Tibial artery (tissue), 4 donors: ENCODE measurements around the gene ZNF821.

ENCODE experiments used
- DNase-seq, 2 donors: peaks; one replicate each; pipeline ENCODE4 v3.0.0-alpha.2; 2019
- H3K27ac ChIP-seq, 2 donors: fragments of 200-600 bp; sonication (generic) in 1 of 2; 1 replicate in 1 of 2; 2 replicates in 1 of 2; pipeline ENCODE4 v1.5.1; 2018 to 2019; ENCODE audit warnings: mild to moderate bottlenecking in 1 of 2
- H3K27me3 ChIP-seq, 2 donors: fragments of 200-600 bp; sonication (generic) in 1 of 2; one replicate each; pipeline versions ENCODE4 v1.5.1 to v1.6.0; 2016 to 2019
- H3K36me3 ChIP-seq, 3 donors: fragments of 200-600 bp; sonication (generic) in 2 of 3; one replicate each; pipeline ENCODE4 v1.5.1; 2016 to 2019; ENCODE audit warnings: mild to moderate bottlenecking in 2 of 3
- H3K4me1 ChIP-seq, 4 donors: fragments of 200-600 bp; sonication (generic) in 2 of 4; 1 replicate in 3 of 4; 2 replicates in 1 of 4; pipeline ENCODE4 v1.5.1; 2016 to 2019
- H3K4me3 ChIP-seq, 2 donors: fragments of 200-600 bp; sonication (generic) in 1 of 2; 1 replicate in 1 of 2; 2 replicates in 1 of 2; pipeline ENCODE4 v1.5.1; 2018 to 2019; ENCODE audit warnings: mild to moderate bottlenecking in 2 of 2
- H3K9me3 ChIP-seq, 3 donors: fragments of 200-600 bp; sonication (generic) in 1 of 3; one replicate each; pipeline ENCODE4 v1.5.1; 2016 to 2019
- intact Hi-C: fragments of 100-400 bp; cut with DNase I; formaldehyde crosslinking; loops from one replicate; pipeline ENCODE4 v1.15.0; 2023; ENCODE audit warnings: low total_unique reads
- TF ChIP-seq, protein P1 (sequence below), 2 experiments: fragments of 200-600 bp in 1 of 2; fragments of 450-650 bp in 1 of 2; IDR thresholded peaks; one replicate each; pipeline ENCODE4 v1.5.1; 2017 to 2019; ENCODE audit warnings: antibody characterized with exemption in 2 of 2, mild to moderate bottlenecking in 1 of 2, moderate library complexity in 1 of 2

The ZNF821 gene

DNA sequence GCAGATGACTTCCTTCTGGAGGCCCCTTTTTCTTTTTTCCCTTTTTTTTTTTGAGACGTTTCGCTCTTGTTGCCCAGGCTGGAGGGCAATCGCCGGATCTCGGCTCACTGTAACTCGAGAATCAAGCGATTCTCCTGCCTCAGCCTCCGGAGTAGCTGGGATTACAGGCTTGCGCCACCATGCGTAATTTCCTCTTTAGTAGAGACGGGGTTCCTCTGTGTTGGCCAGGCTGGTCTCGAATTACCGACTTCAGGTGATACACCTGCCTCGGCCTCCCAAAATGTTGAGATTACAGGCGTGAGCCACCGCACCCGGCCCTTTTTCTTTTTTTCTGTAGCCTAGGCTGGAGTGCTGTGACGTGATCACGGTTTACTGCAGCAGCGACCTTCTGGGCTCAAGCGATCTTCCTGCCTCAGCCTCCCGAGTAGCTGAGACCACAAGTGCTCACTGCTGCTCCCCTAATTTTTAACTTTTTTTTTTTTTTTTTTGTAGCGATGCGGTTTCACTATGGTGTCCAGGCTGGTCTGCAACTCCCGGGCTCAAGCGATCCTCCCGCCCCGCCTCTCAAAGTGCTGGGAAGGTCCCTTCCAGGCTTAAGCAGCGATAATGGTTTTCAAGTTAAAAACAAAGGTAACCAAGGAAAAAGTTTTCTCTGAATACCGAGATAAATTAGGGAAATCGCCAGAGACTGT is 10.4 kb upstream of the ZNF821 start:
- Histone ChIP-seq H3K27ac (peak overlapping the region; percentile 94 to 97), H3K27me3 (no peaks in the 10 kb centered on the region), H3K4me3 (peak overlapping the region; percentile 79 to 83), H3K36me3 (no peaks in the 10 kb centered on the region), H3K4me1 (peaks cover 0 to 38% (median 19%) of the 10 kb centered on the region in 4 donors), H3K9me3 (no peaks in the 10 kb centered on the region)
- intact Hi-C loops: loop anchor here (2.0 kb wide), 1 partner anchor 76 kb away; no protein-coding TSS in a partner anchor
- TF ChIP-seq, protein P1, sequence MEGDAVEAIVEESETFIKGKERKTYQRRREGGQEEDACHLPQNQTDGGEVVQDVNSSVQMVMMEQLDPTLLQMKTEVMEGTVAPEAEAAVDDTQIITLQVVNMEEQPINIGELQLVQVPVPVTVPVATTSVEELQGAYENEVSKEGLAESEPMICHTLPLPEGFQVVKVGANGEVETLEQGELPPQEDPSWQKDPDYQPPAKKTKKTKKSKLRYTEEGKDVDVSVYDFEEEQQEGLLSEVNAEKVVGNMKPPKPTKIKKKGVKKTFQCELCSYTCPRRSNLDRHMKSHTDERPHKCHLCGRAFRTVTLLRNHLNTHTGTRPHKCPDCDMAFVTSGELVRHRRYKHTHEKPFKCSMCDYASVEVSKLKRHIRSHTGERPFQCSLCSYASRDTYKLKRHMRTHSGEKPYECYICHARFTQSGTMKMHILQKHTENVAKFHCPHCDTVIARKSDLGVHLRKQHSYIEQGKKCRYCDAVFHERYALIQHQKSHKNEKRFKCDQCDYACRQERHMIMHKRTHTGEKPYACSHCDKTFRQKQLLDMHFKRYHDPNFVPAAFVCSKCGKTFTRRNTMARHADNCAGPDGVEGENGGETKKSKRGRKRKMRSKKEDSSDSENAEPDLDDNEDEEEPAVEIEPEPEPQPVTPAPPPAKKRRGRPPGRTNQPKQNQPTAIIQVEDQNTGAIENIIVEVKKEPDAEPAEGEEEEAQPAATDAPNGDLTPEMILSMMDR (IDR thresholded peaks at IDR 0.05): no peak
- DNase-seq: peak; percentile 69 to 74

DNA sequence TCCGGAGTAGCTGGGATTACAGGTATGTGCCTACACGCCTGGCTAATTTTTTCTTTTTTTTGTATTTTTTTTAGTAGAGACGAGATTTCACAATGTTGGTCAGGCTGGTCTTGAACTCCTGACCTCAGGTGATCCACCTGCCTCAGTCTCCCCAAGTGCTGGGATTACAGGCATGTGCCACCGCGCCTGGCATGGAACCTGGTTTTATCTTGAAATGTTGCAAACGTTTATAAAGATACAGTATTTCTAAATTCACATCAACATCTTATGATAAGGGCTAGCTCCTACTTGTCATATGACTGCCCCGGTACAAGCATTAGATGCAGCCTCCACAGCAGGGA is 9.9 kb upstream of the ZNF821 start:
- no peaks in the 10 kb centered on the region for H3K27me3 ChIP-seq
- peak overlapping the region; percentile 79 to 83 for H3K4me3 ChIP-seq
- TF ChIP-seq, protein P1 (IDR thresholded peaks at IDR 0.05): no peak
- no peaks in the 10 kb centered on the region for H3K9me3 ChIP-seq
- intact Hi-C loops: loop anchor here (2.0 kb wide), 1 partner anchor 75 kb away; no protein-coding TSS in a partner anchor
- peak overlapping the region; percentile 94 to 97 for H3K27ac ChIP-seq
- no peaks in the 10 kb centered on the region for H3K36me3 ChIP-seq
- H3K4me1 ChIP-seq: peaks cover 0 to 33% (median 16%) of the 10 kb centered on the region in 4 donors
- DNase-seq: no peak

DNA sequence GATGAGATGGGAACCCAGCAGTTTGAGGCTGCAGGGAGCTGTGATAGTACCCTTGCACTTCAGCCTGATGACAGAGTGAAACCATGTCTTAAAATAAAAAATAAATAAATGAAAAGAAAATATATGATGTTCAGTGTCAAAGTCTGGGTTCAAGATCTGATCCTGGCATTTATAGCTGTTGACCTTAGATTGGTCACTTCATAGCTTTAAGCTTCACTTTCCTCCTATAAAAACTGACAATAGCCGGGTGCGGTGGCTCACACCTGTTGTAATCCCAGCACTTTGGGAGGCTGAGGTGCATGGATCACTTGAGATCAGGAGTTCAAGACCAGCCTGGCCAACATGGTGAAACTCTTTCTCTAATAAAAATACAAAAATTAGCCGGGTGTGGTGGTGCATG is 5.2 kb upstream of the ZNF821 start:
- Histone ChIP-seq H3K27ac (no peak overlapping the region), H3K27me3 (no peaks in the 10 kb centered on the region), H3K4me1 (peaks cover 0 to 5% (median 2%) of the 10 kb centered on the region in 4 donors), H3K4me3 (no peak overlapping the region), H3K36me3 (no peaks in the 10 kb centered on the region), H3K9me3 (no peaks in the 10 kb centered on the region)
- no peak for DNase-seq
- TF ChIP-seq, protein P1 (IDR thresholded peaks at IDR 0.05): no peak
- intact Hi-C loops: no loop called here

DNA sequence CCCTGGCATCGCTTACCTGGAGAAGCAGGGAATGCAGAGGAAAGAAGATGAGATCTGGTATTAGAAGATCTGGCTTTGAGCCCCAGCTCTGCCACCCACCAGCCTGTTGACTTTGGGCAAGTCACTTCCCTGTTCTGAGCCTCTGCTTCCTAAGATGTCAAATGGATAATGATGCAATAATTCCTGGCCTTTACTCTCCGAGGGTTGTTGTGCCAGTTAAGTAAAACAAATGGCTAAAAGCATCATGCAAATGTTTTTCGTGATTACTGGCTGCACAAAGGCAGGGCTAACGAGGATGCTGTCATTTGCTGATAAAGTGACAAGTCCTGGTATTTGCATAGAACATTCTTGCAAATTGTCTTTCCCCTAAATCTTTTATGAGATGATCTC is 1.3 kb upstream of the ZNF821 start:
- H3K9me3 ChIP-seq: no peaks in the 10 kb centered on the region
- H3K4me3 ChIP-seq: no peak overlapping the region
- peaks cover 0 to 9% (median 2%) of the 10 kb centered on the region in 4 donors for H3K4me1 ChIP-seq
- H3K27me3 ChIP-seq: no peaks in the 10 kb centered on the region
- H3K36me3 ChIP-seq: peaks cover 0 to 2% (median 0%) of the 10 kb centered on the region in 3 donors
- intact Hi-C loops: no loop called here
- no peak overlapping the region for H3K27ac ChIP-seq
- no peak for DNase-seq
- TF ChIP-seq, protein P1 (IDR thresholded peaks at IDR 0.05): no peak

DNA sequence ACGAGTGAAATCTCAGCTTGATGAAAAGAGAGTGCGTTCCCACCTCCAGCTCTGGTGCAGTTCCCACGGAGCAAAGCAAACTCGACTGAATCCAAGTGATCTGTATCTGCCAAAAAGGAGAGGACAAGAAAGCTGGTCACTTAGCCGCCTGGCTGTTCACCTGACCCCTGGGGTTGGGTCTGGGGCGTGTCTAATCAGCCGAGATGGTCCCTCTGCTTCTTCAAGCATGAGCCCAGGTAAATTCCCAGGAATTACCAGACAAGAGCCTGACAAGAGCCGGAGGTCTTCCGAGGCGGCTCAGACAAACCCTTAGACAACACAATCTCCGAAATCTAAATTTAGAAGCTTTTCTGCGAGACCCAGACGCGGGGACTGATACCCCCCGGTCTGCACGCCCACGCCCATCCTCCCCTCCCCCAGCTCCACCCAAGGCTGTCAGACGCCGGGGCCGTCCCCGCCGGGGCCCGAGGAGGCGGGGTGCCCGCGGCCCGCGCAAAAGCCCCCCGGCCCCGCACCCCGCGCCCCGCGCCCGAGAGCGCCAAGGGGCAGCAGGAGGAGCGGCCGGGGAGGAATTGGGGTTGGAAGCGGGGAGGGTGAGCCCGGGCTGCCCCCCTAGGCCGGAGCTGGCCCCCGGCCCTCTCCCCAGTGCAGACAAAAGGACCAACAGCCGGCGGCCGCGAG is 674 bp downstream of the ZNF821 start:
- TF ChIP-seq, protein P1 (IDR thresholded peaks at IDR 0.05): peak in 1 of 2 experiments; percentile 33
- H3K36me3 ChIP-seq: peaks cover 0 to 21% (median 4%) of the 10 kb centered on the region in 3 donors
- H3K4me3 ChIP-seq: peak overlapping the region; percentile 82 to 92
- intact Hi-C loops: loop anchor here (2.0 to 5.0 kb wide), 3 partner anchors 76 to 156 kb away; partner anchors contain the start of gene AP1G1
- peak overlapping the region; percentile 92 to 94 for H3K27ac ChIP-seq
- no peaks in the 10 kb centered on the region for H3K27me3 ChIP-seq
- H3K4me1 ChIP-seq: peaks cover 0 to 9% (median 2%) of the 10 kb centered on the region in 4 donors
- H3K9me3 ChIP-seq: no peaks in the 10 kb centered on the region
- DNase-seq: peak in 1 of 2 donors; percentile 29
